Kidney (tissue), 14 donors: ENCODE data around the gene SARM1. TPM values are rescaled to one million over a fixed set of nuclear protein-coding genes. Genes with fewer than 3 reads are reported as not detected.

ENCODE experiments used
- DNase-seq, 5 donors: peaks; one replicate each; pipeline ENCODE4 v3.0.0-alpha.2; 2013 to 2020
- FAIRE-seq: peaks from 2 replicates; lab custom pipeline; 2012; peaks lifted over from hg19 to GRCh38; lab: Jason Lieb, UNC
- H3K27ac ChIP-seq, 2 donors: one replicate each; pipeline ENCODE4 v1.7.0; 2013; ENCODE audit warnings: low read depth in 2 of 2, low read length in 2 of 2, inconsistent platforms in 1 of 2
- H3K27me3 ChIP-seq: one replicate; pipeline ENCODE4 v1.7.1; 2013; ENCODE audit warnings: low read length, inconsistent platforms; ENCODE audit not compliant: control insufficient read depth, insufficient read depth
- H3K36me3 ChIP-seq, 3 donors: one replicate each; pipeline versions ENCODE4 v1.7.0 to v1.7.1; 2013; ENCODE audit warnings: low read length in 3 of 3, control low read depth in 1 of 3, inconsistent platforms in 1 of 3; ENCODE audit not compliant: insufficient read depth in 3 of 3, control insufficient read depth in 2 of 3
- H3K4me1 ChIP-seq, 3 donors: one replicate each; pipeline versions ENCODE4 v1.7.0 to v1.7.1; 2013; ENCODE audit warnings: low read length in 3 of 3, inconsistent platforms in 1 of 3, low read depth in 1 of 3; ENCODE audit not compliant: control insufficient read depth in 2 of 3, insufficient read depth in 2 of 3
- H3K4me3 ChIP-seq, 3 donors: one replicate each; pipeline versions ENCODE4 v1.7.0 to v1.8.1; 2013; ENCODE audit warnings: low read length in 3 of 3, control low read depth in 1 of 3, inconsistent platforms in 1 of 3
- H3K9ac ChIP-seq, 3 donors: one replicate each; pipeline versions ENCODE4 v1.7.0 to v1.7.1; 2013; ENCODE audit warnings: low read length in 3 of 3, control low read depth in 1 of 3, inconsistent platforms in 1 of 3
- H3K9me3 ChIP-seq, 3 donors: one replicate each; pipeline versions ENCODE4 v1.7.0 to v1.7.1; 2013; ENCODE audit warnings: low read length in 3 of 3, control low read depth in 1 of 3, inconsistent platforms in 1 of 3; ENCODE audit not compliant: control insufficient read depth in 2 of 3, insufficient read depth in 1 of 3
- CTCF ChIP-seq: IDR thresholded peaks from 3 replicates; pipeline ENCODE4 v1.5.1; 2012; ENCODE audit warnings: mild to moderate bottlenecking, moderate library complexity, borderline replicate concordance; ENCODE audit not compliant: insufficient read depth; ENCODE audit errors: extremely low read depth
- intact Hi-C: fragments of 100-400 bp; cut with DNase I; formaldehyde crosslinking; loops from one replicate; pipeline ENCODE4 v1.11.1; 2022
- polyA plus RNA-seq: library from polyadenylated mRNA; stranded (reverse); fragments of 350-450 nt; fragmentation: Illumina TruSeq; extraction: RNeasy Lipid Tissue Mini Kit (QIAGEN cat#74804); gene quantifications from one replicate; pipeline ENCODE4 v1.2.3, GENCODE V29; 2014; ENCODE audit warnings: low read depth, low replicate concordance; ENCODE audit not compliant: insufficient read depth
- total RNA-seq: library from RNA; stranded (reverse); fragmentation: NEBNext Ultra II Directional; extraction: Animal tissue kit (Norgen Biotek cat#: 25700); gene quantifications from one replicate; pipeline ENCODE4 v1.2.1, GENCODE V29; 2021
- donor health status: control.
- donor health status: control.
- donor health status: control.
- donor health status: control.
- donor health status: control.
- donor health status: DM: yes; HTN: yes; CAD: no.
- donor health status: Normal renal cell carcinoma (clear cell type).

The SARM1 gene
- total and polyA plus RNA-seq, 2 donors from 2014 or later: 10.4 to 23.8 TPM

DNA sequence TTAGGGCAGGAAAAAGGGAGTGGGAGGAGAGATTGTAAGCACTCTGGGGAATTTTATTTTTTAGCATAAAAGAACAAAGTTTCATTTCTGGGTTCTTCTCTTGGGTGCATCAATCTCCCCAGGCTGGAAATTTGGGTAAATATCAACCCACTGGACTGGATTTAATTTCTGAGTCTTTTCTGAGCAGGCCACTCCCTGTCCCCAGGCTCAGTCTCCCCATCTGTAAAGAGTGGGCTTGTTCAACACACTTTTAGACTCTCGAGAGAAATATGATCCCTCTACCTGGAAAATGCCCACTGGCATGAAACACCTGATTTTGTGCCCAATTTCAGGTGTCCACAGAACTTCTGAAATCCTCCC, 770 bp upstream of the SARM1 start:
- TF ChIP-seq CTCF: no peak
- no peaks in the 10 kb centered on the region for H3K27me3 ChIP-seq
- H3K27ac ChIP-seq: peak overlapping the region in 1 of 2 donors; percentile 28
- no peaks in the 10 kb centered on the region for H3K36me3 ChIP-seq
- no peak overlapping the region for H3K4me3 ChIP-seq
- intact Hi-C loops: no loop called here
- H3K9ac ChIP-seq: no peak overlapping the region
- H3K4me1 ChIP-seq: peaks cover 0 to 17% (median 3%) of the 10 kb centered on the region in 3 donors
- no peak for FAIRE-seq
- no peaks in the 10 kb centered on the region for H3K9me3 ChIP-seq
- DNase-seq: no peak

- no peak overlapping the region for H3K27ac ChIP-seq
- peak in 2 of 5 donors; percentile 46 to 86 for DNase-seq
- no peaks in the 10 kb centered on the region for H3K36me3 ChIP-seq
- no peak for FAIRE-seq
- H3K4me1 ChIP-seq: peaks cover 0 to 17% (median 3%) of the 10 kb centered on the region in 3 donors
- H3K9me3 ChIP-seq: no peaks in the 10 kb centered on the region
- H3K4me3 ChIP-seq: peak overlapping the region; percentile 23 to 59 (median 42)
- TF ChIP-seq CTCF: no peak
- peak overlapping the region in 1 of 3 donors; percentile 34 for H3K9ac ChIP-seq
- no peaks in the 10 kb centered on the region for H3K27me3 ChIP-seq
- intact Hi-C loops: no loop called here
These were observed 880 bp downstream of the SARM1 start for GRCh38 chr17:28372203-28372944.

- FAIRE-seq (no peak), DNase-seq (no peak)
- no peak overlapping the region for H3K9ac ChIP-seq
- no peak for TF ChIP-seq CTCF
- no peaks in the 10 kb centered on the region for H3K36me3 ChIP-seq
- intact Hi-C loops: no loop called here
- no peak overlapping the region for H3K4me3 ChIP-seq
- H3K27me3 ChIP-seq: no peaks in the 10 kb centered on the region
- no peaks in the 10 kb centered on the region for H3K9me3 ChIP-seq
- peaks cover 0 to 17% (median 3%) of the 10 kb centered on the region in 3 donors for H3K4me1 ChIP-seq
- no peak overlapping the region for H3K27ac ChIP-seq
These were observed 1.4 kb downstream of the SARM1 start for GRCh38 chr17:28372945-28373274.
